ENCODE measurements around the gene HSF5.

DNA sequence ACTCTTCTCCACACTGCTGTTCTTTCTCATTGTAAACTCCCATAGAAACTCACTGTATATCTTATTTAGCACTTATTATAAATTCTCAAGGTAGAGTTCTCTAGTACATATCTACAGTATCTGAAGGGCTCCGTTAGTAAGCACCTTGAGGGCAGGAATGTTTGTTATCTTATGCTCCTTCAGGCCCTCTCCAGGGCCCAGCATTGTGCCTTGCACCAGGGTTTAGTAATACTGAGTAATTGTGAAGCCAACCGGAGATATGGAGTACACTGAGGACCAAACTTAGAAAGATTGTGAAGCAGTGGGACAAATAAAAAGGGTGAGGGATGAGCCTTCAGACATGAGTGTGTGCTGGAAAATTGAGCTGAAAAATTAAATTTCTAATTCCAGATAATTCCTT, 97.3 kb downstream of the HSF5 start:
- no peak for TF ChIP-seq GATA2 (IDR thresholded peaks at IDR 0.05; ENCODE audit: low read depth, low read length)
- no peak for TF ChIP-seq GATA3 (IDR thresholded peaks at IDR 0.05; ENCODE audit: low read depth, low read length)

All from SH-SY5Y (cell line).